HG03280 (cell line): ENCODE data around the gene KIF1A.

Experiments
- ATAC-seq: cut with Tn5 transposase; IDR thresholded peaks from one replicate; pipeline ENCODE4 v1.9.1; 2021; ENCODE audit warnings: mild to moderate bottlenecking, moderate library complexity; ENCODE audit not compliant: unreplicated experiment

KIF1A gene

GRCh38 chr2:240742602-240743095 lies 77.4 kb downstream of the KIF1A start:
- no peak for ATAC-seq

GRCh38 chr2:240741091-240741490 lies 78.9 kb downstream of the KIF1A start:
- ATAC-seq: no peak

GRCh38 chr2:240739797-240740196 lies 80.2 kb downstream of the KIF1A start:
- ATAC-seq: no peak

GRCh38 chr2:240737958-240738357 lies 82.1 kb downstream of the KIF1A start:
- no peak for ATAC-seq

GRCh38 chr2:240737512-240737911 lies 82.5 kb downstream of the KIF1A start:
- no peak for ATAC-seq

GRCh38 chr2:240736281-240737250 lies 83.5 kb downstream of the KIF1A start:
- ATAC-seq: no peak

- ATAC-seq: no peak
Observed at GRCh38 chr2:240735476-240735875, 84.5 kb downstream of the KIF1A start.

- no peak for ATAC-seq
Observed at GRCh38 chr2:240734756-240735155, 85.3 kb downstream of the KIF1A start.

- no peak for ATAC-seq
Observed at GRCh38 chr2:240733803-240734495, 86.1 kb downstream of the KIF1A start.

- ATAC-seq: no peak
Observed at GRCh38 chr2:240732911-240733622, 87.0 kb downstream of the KIF1A start.

- no peak for ATAC-seq
Observed at GRCh38 chr2:240732184-240732583, 87.8 kb downstream of the KIF1A start.

GRCh38 chr2:240731178-240731545 lies 88.9 kb downstream of the KIF1A start:
- no peak for ATAC-seq

GRCh38 chr2:240730501-240731177 lies 89.4 kb downstream of the KIF1A start:
- ATAC-seq: no peak

GRCh38 chr2:240728827-240729226 lies 91.2 kb downstream of the KIF1A start:
- ATAC-seq: no peak

- no peak for ATAC-seq
Observed at GRCh38 chr2:240728361-240728760, 91.7 kb downstream of the KIF1A start.

GRCh38 chr2:240727913-240728312 lies 92.1 kb downstream of the KIF1A start:
- ATAC-seq: no peak

- no peak for ATAC-seq
Observed at GRCh38 chr2:240727439-240727838, 92.6 kb downstream of the KIF1A start.

- ATAC-seq: no peak
Observed at GRCh38 chr2:240726876-240727275, 93.1 kb downstream of the KIF1A start.

- ATAC-seq: no peak
Observed at GRCh38 chr2:240725671-240726070, 94.3 kb downstream of the KIF1A start.

- ATAC-seq: no peak
Observed at GRCh38 chr2:240725266-240725665, 94.8 kb downstream of the KIF1A start.

GRCh38 chr2:240724431-240724830 lies 95.6 kb downstream of the KIF1A start:
- no peak for ATAC-seq
